Liver (tissue), 9 donors: ENCODE data around the gene OSBPL9. TPM values are rescaled to one million over a fixed set of nuclear protein-coding genes. Genes with fewer than 3 reads are reported as not detected.

Experiments used
- DNase-seq: peaks from one replicate; pipeline ENCODE4 v3.0.0-alpha.2; 2017; ENCODE audit warnings: low spot score
- H3K27ac ChIP-seq, 2 donors: one replicate each; pipeline ENCODE4 v1.7.0; 2013; ENCODE audit warnings: inconsistent platforms in 2 of 2, low read length in 2 of 2, control low read depth in 1 of 2, low read depth in 1 of 2, mild to moderate bottlenecking in 1 of 2
- H3K27me3 ChIP-seq, 4 donors: one replicate each; pipeline versions ENCODE4 v1.6.1 to v1.7.0; 2013; ENCODE audit warnings: low read length in 3 of 4, inconsistent platforms in 1 of 4, mild to moderate bottlenecking in 1 of 4, moderate library complexity in 1 of 4; ENCODE audit not compliant: control insufficient read depth in 4 of 4, insufficient read depth in 4 of 4
- H3K36me3 ChIP-seq, 4 donors: one replicate each; pipeline versions ENCODE4 v1.6.1 to v1.7.0; 2013; ENCODE audit warnings: low read length in 3 of 4, mild to moderate bottlenecking in 3 of 4, low read depth in 1 of 4, moderate library complexity in 1 of 4; ENCODE audit not compliant: control insufficient read depth in 4 of 4, insufficient read depth in 3 of 4
- H3K4me1 ChIP-seq, 4 donors: one replicate each; pipeline versions ENCODE4 v1.6.1 to v1.7.0; 2013; ENCODE audit warnings: low read length in 3 of 4, mild to moderate bottlenecking in 3 of 4, moderate library complexity in 1 of 4; ENCODE audit not compliant: control insufficient read depth in 4 of 4, insufficient read depth in 4 of 4
- H3K4me3 ChIP-seq, 3 donors: one replicate each; pipeline versions ENCODE4 v1.6.1 to v1.7.0; 2013; ENCODE audit warnings: low read length in 3 of 3, control low read depth in 1 of 3, low read depth in 1 of 3, mild to moderate bottlenecking in 1 of 3
- H3K9ac ChIP-seq, 2 donors: one replicate each; pipeline ENCODE4 v1.7.0; 2013; ENCODE audit warnings: low read length in 2 of 2, mild to moderate bottlenecking in 2 of 2, moderate library complexity in 2 of 2, control low read depth in 1 of 2, low read depth in 1 of 2
- H3K9me3 ChIP-seq, 4 donors: one replicate each; pipeline versions ENCODE4 v1.6.1 to v1.7.0; 2013; ENCODE audit warnings: low read length in 3 of 4; ENCODE audit not compliant: control insufficient read depth in 4 of 4
- CTCF ChIP-seq: fragments of 150-350 bp; IDR thresholded peaks from 2 replicates; pipeline ENCODE4 v1.5.1; 2017; ENCODE audit warnings: improper control_type of control experiment, low read depth, low read length; ENCODE audit not compliant: missing input control
- EGR1 ChIP-seq, 2 donors: IDR thresholded peaks; 2 replicates each; pipeline ENCODE4 v1.6.1; 2016 to 2018; ENCODE audit warnings: antibody characterized with exemption in 2 of 2, low read depth in 2 of 2
- FOXA1 ChIP-seq: IDR thresholded peaks from 2 replicates; pipeline ENCODE4 v1.6.1; 2016; ENCODE audit warnings: antibody characterized with exemption
- FOXA2 ChIP-seq: IDR thresholded peaks from 2 replicates; pipeline ENCODE4 v1.6.1; 2016; ENCODE audit warnings: antibody characterized with exemption
- GABPA ChIP-seq, 2 donors: IDR thresholded peaks in 1 of 2; conservative IDR thresholded peaks in 1 of 2; 2 replicates each; pipeline ENCODE4 v1.6.1; 2016; ENCODE audit warnings: antibody characterized with exemption in 2 of 2, mild to moderate bottlenecking in 1 of 2, moderate library complexity in 1 of 2
- HNF4A ChIP-seq, 2 donors: conservative IDR thresholded peaks; 2 replicates each; pipeline ENCODE4 v1.6.1; 2016; ENCODE audit warnings: antibody characterized with exemption in 2 of 2, mild to moderate bottlenecking in 2 of 2
- HNF4G ChIP-seq: IDR thresholded peaks from 2 replicates; pipeline ENCODE4 v1.6.1; 2016; ENCODE audit warnings: antibody characterized with exemption
- JUND ChIP-seq, 2 donors: IDR thresholded peaks; 2 replicates each; pipeline ENCODE4 v1.6.1; 2016; ENCODE audit warnings: antibody characterized with exemption in 2 of 2
- NR2F2 ChIP-seq: IDR thresholded peaks from 2 replicates; pipeline ENCODE4 v1.6.1; 2016; ENCODE audit warnings: antibody characterized with exemption
- RAD21 ChIP-seq, 2 donors: IDR thresholded peaks; 2 replicates each; pipeline ENCODE4 v1.6.1; 2016; ENCODE audit warnings: antibody characterized with exemption in 2 of 2, mild to moderate bottlenecking in 2 of 2
- RXRA ChIP-seq, 2 donors: IDR thresholded peaks; 2 replicates each; pipeline ENCODE4 v1.6.1; 2017 to 2018; ENCODE audit warnings: antibody characterized with exemption in 2 of 2, mild to moderate bottlenecking in 1 of 2
- SP1 ChIP-seq: IDR thresholded peaks from 2 replicates; pipeline ENCODE4 v1.6.1; 2018; ENCODE audit warnings: antibody characterized with exemption, mild to moderate bottlenecking
- TAF1 ChIP-seq: conservative IDR thresholded peaks from 2 replicates; pipeline ENCODE4 v1.6.1; 2016; ENCODE audit warnings: antibody characterized with exemption, mild to moderate bottlenecking
- YY1 ChIP-seq: IDR thresholded peaks from 2 replicates; pipeline ENCODE4 v1.6.1; 2016; ENCODE audit warnings: antibody characterized with exemption, mild to moderate bottlenecking
- ZBTB33 ChIP-seq: IDR thresholded peaks from 2 replicates; pipeline ENCODE4 v1.6.1; 2016; ENCODE audit warnings: antibody characterized with exemption
- WGBS: extraction: QIAGEN DNeasy Blood & Tissue Kit; methylation state at CpG from one replicate; pipeline ENCODE4 v1.1.7; 2013; 5-methylcytosine and 5-hydroxymethylcytosine counted together
- polyA plus RNA-seq, 2 donors: library from polyadenylated mRNA; stranded (reverse) in 1 of 2; unstranded in 1 of 2; fragments of 200-250 nt in 1 of 2; fragments of >200 nt in 1 of 2; fragmentation: Nextera tagmentation in 1 of 2; extraction: Ambion mirVana in 1 of 2; gene quantifications; one replicate each; pipeline versions ENCODE4 v1.2.1 to v1.2.3, GENCODE V29; 2013 to 2015
- total RNA-seq, 2 donors: library from RNA; depleted of rRNA; stranded (reverse); fragments of >200 nt; gene quantifications; one replicate each; pipeline ENCODE4 v1.2.3, GENCODE V29; 2014
- TF ChIP-seq, protein P1 (sequence below): IDR thresholded peaks from 2 replicates; pipeline ENCODE4 v1.6.1; 2016; ENCODE audit warnings: antibody characterized with exemption
- TF ChIP-seq, protein P2 (sequence below): IDR thresholded peaks from 2 replicates; pipeline ENCODE4 v1.6.1; 2016; ENCODE audit warnings: antibody characterized with exemption, mild to moderate bottlenecking
- donor health status: healthy.
- donor health status: healthy.
- donor health status: healthy.
- donor health status: healthy.
- donor health status: healthy.

Gene OSBPL9
- total and polyA plus RNA-seq, 4 donors, result 52.1 to 129 (median 60.4) TPM

DNA sequence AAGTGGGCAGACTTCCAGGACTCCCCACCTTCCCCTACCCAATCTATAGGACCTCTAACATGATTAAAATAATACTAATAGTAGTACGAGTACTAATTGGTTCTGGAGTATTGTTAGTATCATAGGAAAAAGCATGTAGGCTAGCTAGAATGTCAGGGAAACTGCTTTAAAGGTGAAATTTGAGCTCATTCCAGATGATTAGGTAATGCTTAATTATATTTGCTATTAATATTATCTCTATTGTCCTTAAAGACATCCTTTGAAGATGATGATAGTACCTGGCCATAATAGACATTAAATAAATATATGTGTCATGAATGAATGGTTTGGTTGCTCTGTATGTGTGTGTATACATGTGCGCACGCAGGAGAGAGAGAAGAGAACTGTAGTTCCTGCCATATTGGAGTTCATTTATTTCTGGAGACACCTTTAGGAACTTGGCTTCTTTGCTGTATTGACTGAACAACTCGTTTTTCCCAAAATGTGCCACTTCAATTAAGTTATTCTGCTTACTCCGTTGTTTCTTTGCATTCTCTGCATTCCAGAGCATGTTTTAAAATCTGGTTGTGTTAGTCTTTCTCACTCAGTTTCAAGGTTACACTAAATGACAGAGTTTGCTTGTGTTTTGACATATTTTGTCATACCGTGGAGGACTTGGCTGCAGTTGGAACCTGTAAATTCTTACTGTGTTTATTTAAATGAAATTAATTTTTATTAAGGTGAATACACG is 117.1 kb downstream of the OSBPL9 start:
- H3K27me3 ChIP-seq, result no peaks in the 10 kb centered on the region
- H3K4me1 ChIP-seq, result peaks cover 10 to 52% (median 22%) of the 10 kb centered on the region in 4 donors
- no peak overlapping the region for H3K9ac ChIP-seq
- H3K9me3 ChIP-seq, result no peaks in the 10 kb centered on the region
- 61% methylated on average over 7 of the region's 7 CpGs for WGBS
- H3K36me3 ChIP-seq, result no peaks in the 10 kb centered on the region
- no peak overlapping the region for H3K4me3 ChIP-seq
- TF ChIP-seq NR2F2 (no peak), YY1 (peak; percentile 14)
- no peak for DNase-seq
- H3K27ac ChIP-seq, result no peak overlapping the region

- Histone ChIP-seq H3K9me3 (no peaks in the 10 kb centered on the region), H3K4me1 (peaks cover 10 to 52% (median 22%) of the 10 kb centered on the region in 4 donors), H3K27ac (peak overlapping the region in 1 of 2 donors; percentile 53), H3K36me3 (no peaks in the 10 kb centered on the region), H3K27me3 (no peaks in the 10 kb centered on the region), H3K4me3 (no peak overlapping the region), H3K9ac (no peak overlapping the region)
- DNase-seq, result no peak
- TF ChIP-seq, protein P1, sequence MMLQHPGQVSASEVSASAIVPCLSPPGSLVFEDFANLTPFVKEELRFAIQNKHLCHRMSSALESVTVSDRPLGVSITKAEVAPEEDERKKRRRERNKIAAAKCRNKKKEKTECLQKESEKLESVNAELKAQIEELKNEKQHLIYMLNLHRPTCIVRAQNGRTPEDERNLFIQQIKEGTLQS, result no peak
- TF ChIP-seq JUND (IDR thresholded peaks at IDR 0.05) (no peak), ZBTB33 (no peak), GABPA (IDR thresholded peaks at IDR 0.05 in 1 of 2, conservative IDR thresholded peaks at IDR 0.05 in 1 of 2) (no peak), TAF1 (no peak), RXRA (IDR thresholded peaks at IDR 0.05) (no peak), NR2F2 (no peak), RAD21 (IDR thresholded peaks at IDR 0.05) (no peak), HNF4A (conservative IDR thresholded peaks at IDR 0.05) (no peak), SP1 (no peak), HNF4G (no peak), EGR1 (IDR thresholded peaks at IDR 0.05; ENCODE audit: low read depth in 2 of 2) (no peak), YY1 (no peak), FOXA1 (no peak), CTCF (no peak), FOXA2 (no peak)
- TF ChIP-seq, protein P2, sequence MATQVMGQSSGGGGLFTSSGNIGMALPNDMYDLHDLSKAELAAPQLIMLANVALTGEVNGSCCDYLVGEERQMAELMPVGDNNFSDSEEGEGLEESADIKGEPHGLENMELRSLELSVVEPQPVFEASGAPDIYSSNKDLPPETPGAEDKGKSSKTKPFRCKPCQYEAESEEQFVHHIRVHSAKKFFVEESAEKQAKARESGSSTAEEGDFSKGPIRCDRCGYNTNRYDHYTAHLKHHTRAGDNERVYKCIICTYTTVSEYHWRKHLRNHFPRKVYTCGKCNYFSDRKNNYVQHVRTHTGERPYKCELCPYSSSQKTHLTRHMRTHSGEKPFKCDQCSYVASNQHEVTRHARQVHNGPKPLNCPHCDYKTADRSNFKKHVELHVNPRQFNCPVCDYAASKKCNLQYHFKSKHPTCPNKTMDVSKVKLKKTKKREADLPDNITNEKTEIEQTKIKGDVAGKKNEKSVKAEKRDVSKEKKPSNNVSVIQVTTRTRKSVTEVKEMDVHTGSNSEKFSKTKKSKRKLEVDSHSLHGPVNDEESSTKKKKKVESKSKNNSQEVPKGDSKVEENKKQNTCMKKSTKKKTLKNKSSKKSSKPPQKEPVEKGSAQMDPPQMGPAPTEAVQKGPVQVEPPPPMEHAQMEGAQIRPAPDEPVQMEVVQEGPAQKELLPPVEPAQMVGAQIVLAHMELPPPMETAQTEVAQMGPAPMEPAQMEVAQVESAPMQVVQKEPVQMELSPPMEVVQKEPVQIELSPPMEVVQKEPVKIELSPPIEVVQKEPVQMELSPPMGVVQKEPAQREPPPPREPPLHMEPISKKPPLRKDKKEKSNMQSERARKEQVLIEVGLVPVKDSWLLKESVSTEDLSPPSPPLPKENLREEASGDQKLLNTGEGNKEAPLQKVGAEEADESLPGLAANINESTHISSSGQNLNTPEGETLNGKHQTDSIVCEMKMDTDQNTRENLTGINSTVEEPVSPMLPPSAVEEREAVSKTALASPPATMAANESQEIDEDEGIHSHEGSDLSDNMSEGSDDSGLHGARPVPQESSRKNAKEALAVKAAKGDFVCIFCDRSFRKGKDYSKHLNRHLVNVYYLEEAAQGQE, result no peak
- WGBS, result 77% methylated on average over 7 of the region's 7 CpGs
Measured at GRCh38 chr1:51734896-51735745, 118.2 kb downstream of the OSBPL9 start.
